Testis (tissue), 2 donors: ENCODE results near the gene PTGDR2.

Source experiments
- CTCF ChIP-seq, 3 experiments: fragments of 450-650 bp in 2 of 3; fragments of 200-600 bp in 1 of 3; sonication (generic) in 1 of 3; IDR thresholded peaks; one replicate each; pipeline ENCODE4 v1.5.1; 2016 to 2019; ENCODE audit warnings: antibody characterized with exemption in 3 of 3, mild to moderate bottlenecking in 2 of 3, moderate library complexity in 1 of 3
- POLR2A ChIP-seq: fragments of 450-650 bp; IDR thresholded peaks from one replicate; pipeline ENCODE4 v1.6.1; 2017; ENCODE audit warnings: antibody characterized with exemption, mild to moderate bottlenecking, moderate library complexity

- peak; percentile 94 to 97 (median 96) for TF ChIP-seq CTCF (IDR thresholded peaks at IDR 0.05)
- no peak for TF ChIP-seq POLR2A
Observed at GRCh38 chr11:60831143-60831500, 24.6 kb downstream of the PTGDR2 start.
